ENCODE data around the gene RNH1.

RNH1 gene

GRCh38 chr11:468493-468892 is 38.5 kb downstream of the RNH1 start:
- no peaks in the 10 kb centered on the region for H3K9me2 ChIP-seq (replicated peaks; ENCODE audit: control insufficient read depth, low read length)
- no peak overlapping the region for H3K4me2 ChIP-seq (ENCODE audit: low read length)
- no peaks in the 10 kb centered on the region for H3K9me3 ChIP-seq (ENCODE audit: control insufficient read depth, insufficient read depth, low read length)
- no peaks in the 10 kb centered on the region for H4K20me1 ChIP-seq (ENCODE audit: control insufficient read depth, insufficient read depth, low read depth, low read length)
- H3K4me1 ChIP-seq (ENCODE audit: control insufficient read depth, low read length), result no peaks in the 10 kb centered on the region
- H3K27me3 ChIP-seq (ENCODE audit: control insufficient read depth, low read length), result no peaks in the 10 kb centered on the region
- no peak for TF ChIP-seq CTCF (IDR thresholded peaks at IDR 0.05; ENCODE audit: low read depth, low read length, poor library complexity, severe bottlenecking)
- no peak for TF ChIP-seq EZH2phosphoT487 (IDR thresholded peaks at IDR 0.05; ENCODE audit: borderline replicate concordance, low read length)
- no peaks in the 10 kb centered on the region for H3F3A ChIP-seq (ENCODE audit: control insufficient read depth, insufficient read depth)
- H3K79me2 ChIP-seq (ENCODE audit: control insufficient read depth, low read length), result no peaks in the 10 kb centered on the region
- peaks cover 6% of the 10 kb centered on the region; the same call in 1 of the 2 replicates for H3K36me3 ChIP-seq (ENCODE audit: control insufficient read depth, low read length)
- H3K4me3 ChIP-seq (ENCODE audit: low read length), result no peak overlapping the region
- no peak overlapping the region for H3K27ac ChIP-seq (ENCODE audit: low read depth, low read length)

- no peak overlapping the region for H3K27ac ChIP-seq (ENCODE audit: low read depth, low read length)
- no peaks in the 10 kb centered on the region for H3F3A ChIP-seq (ENCODE audit: control insufficient read depth, insufficient read depth)
- H3K36me3 ChIP-seq (ENCODE audit: control insufficient read depth, low read length), result peaks cover 6% of the 10 kb centered on the region; the same call in 1 of the 2 replicates
These were observed 39.0 kb downstream of the RNH1 start for GRCh38 chr11:468036-468435.

GRCh38 chr11:465896-466530 is 41.0 kb downstream of the RNH1 start:
- TF ChIP-seq EZH2phosphoT487 (IDR thresholded peaks at IDR 0.05; ENCODE audit: borderline replicate concordance, low read length) (no peak), CTCF (IDR thresholded peaks at IDR 0.05; ENCODE audit: low read depth, low read length, poor library complexity, severe bottlenecking) (no peak)
- H3F3A ChIP-seq (ENCODE audit: control insufficient read depth, insufficient read depth), result no peaks in the 10 kb centered on the region
- no peak overlapping the region for H3K27ac ChIP-seq (ENCODE audit: low read depth, low read length)
- no peaks in the 10 kb centered on the region for H3K9me2 ChIP-seq (replicated peaks; ENCODE audit: control insufficient read depth, low read length)
- no peak overlapping the region for H3K4me2 ChIP-seq (ENCODE audit: low read length)
- no peaks in the 10 kb centered on the region for H4K20me1 ChIP-seq (ENCODE audit: control insufficient read depth, insufficient read depth, low read depth, low read length)
- H3K27me3 ChIP-seq (ENCODE audit: control insufficient read depth, low read length), result no peaks in the 10 kb centered on the region
- H3K4me3 ChIP-seq (ENCODE audit: low read length), result no peak overlapping the region
- no peaks in the 10 kb centered on the region for H3K4me1 ChIP-seq (ENCODE audit: control insufficient read depth, low read length)
- H3K9me3 ChIP-seq (ENCODE audit: control insufficient read depth, insufficient read depth, low read length), result no peaks in the 10 kb centered on the region
- H3K36me3 ChIP-seq (ENCODE audit: control insufficient read depth, low read length), result peaks cover 16% of the 10 kb centered on the region
- no peaks in the 10 kb centered on the region for H3K79me2 ChIP-seq (ENCODE audit: control insufficient read depth, low read length)

More at GRCh38 chr11:468036-468435, 39.0 kb downstream of the RNH1 start:
- no peaks in the 10 kb centered on the region for H3K9me2 ChIP-seq (replicated peaks; ENCODE audit: control insufficient read depth, low read length)
- no peaks in the 10 kb centered on the region for H3K4me1 ChIP-seq (ENCODE audit: control insufficient read depth, low read length)
- H3K4me3 ChIP-seq (ENCODE audit: low read length), result no peak overlapping the region
- no peak for TF ChIP-seq EZH2phosphoT487 (IDR thresholded peaks at IDR 0.05; ENCODE audit: borderline replicate concordance, low read length)
- TF ChIP-seq CTCF (IDR thresholded peaks at IDR 0.05; ENCODE audit: low read depth, low read length, poor library complexity, severe bottlenecking), result no peak
- H3K9me3 ChIP-seq (ENCODE audit: control insufficient read depth, insufficient read depth, low read length), result no peaks in the 10 kb centered on the region
- H3K4me2 ChIP-seq (ENCODE audit: low read length), result no peak overlapping the region
- H3K27me3 ChIP-seq (ENCODE audit: control insufficient read depth, low read length), result no peaks in the 10 kb centered on the region
- no peaks in the 10 kb centered on the region for H3K79me2 ChIP-seq (ENCODE audit: control insufficient read depth, low read length)
- no peaks in the 10 kb centered on the region for H4K20me1 ChIP-seq (ENCODE audit: control insufficient read depth, insufficient read depth, low read depth, low read length)
